A172 (cell line): ENCODE results near the gene TRIM8. TPM values are rescaled to one million over a fixed set of nuclear protein-coding genes. Genes with fewer than 3 reads are reported as not detected.

Experiments used
- DNase-seq: peaks from one replicate; pipeline ENCODE4 v3.0.0-alpha.2; 2015; ENCODE audit warnings: low spot score
- total RNA-seq: library from RNA; depleted of rRNA; stranded (reverse); fragments of >200 nt; shearing (Covaris generic); gene quantifications from 2 replicates; pipeline ENCODE4 v1.2.3, GENCODE V29; 2014; rRNA removed

TRIM8 gene
- 66.8 and 68.3 TPM in 2 replicates for total RNA-seq

GRCh38 chr10:102644066-102644645 lies at the start of gene TRIM8:
TSS of gene TRIM8 (plus strand) at chr10:102644479. CDS start at chr10:102644618, 139 bp downstream.
- DNase-seq = no peak

- no peak for DNase-seq
Observed at GRCh38 chr10:102595293-102595692, 49.0 kb upstream of the TRIM8 start.

GRCh38 chr10:102595897-102596296 lies 48.4 kb upstream of the TRIM8 start:
- DNase-seq = no peak

GRCh38 chr10:102596506-102596971 lies 47.7 kb upstream of the TRIM8 start:
- peak; percentile 75 for DNase-seq

GRCh38 chr10:102597131-102597991 lies 46.9 kb upstream of the TRIM8 start:
- DNase-seq = no peak

- DNase-seq = no peak
Observed at GRCh38 chr10:102598243-102598642, 46.0 kb upstream of the TRIM8 start.

GRCh38 chr10:102599565-102600327 lies 44.5 kb upstream of the TRIM8 start:
- no peak for DNase-seq

- no peak for DNase-seq
Observed at GRCh38 chr10:102600816-102601215, 43.5 kb upstream of the TRIM8 start.

- DNase-seq = no peak
Observed at GRCh38 chr10:102601639-102602038, 42.6 kb upstream of the TRIM8 start.

GRCh38 chr10:102602272-102603045 lies 41.8 kb upstream of the TRIM8 start:
- DNase-seq = no peak

GRCh38 chr10:102603946-102604345 lies 40.3 kb upstream of the TRIM8 start:
- DNase-seq = no peak

GRCh38 chr10:102604439-102604841 lies 39.8 kb upstream of the TRIM8 start:
- peak; percentile 93 for DNase-seq

GRCh38 chr10:102605712-102606111 lies 38.6 kb upstream of the TRIM8 start:
- peak; percentile 46 for DNase-seq

GRCh38 chr10:102608487-102608886 lies 35.8 kb upstream of the TRIM8 start:
- no peak for DNase-seq

- DNase-seq = no peak
Observed at GRCh38 chr10:102610441-102610887, 33.8 kb upstream of the TRIM8 start.

- peak; percentile 77 for DNase-seq
Observed at GRCh38 chr10:102611514-102612087, 32.7 kb upstream of the TRIM8 start.

GRCh38 chr10:102612964-102613275 lies 31.4 kb upstream of the TRIM8 start:
- DNase-seq = no peak

- DNase-seq = no peak
Observed at GRCh38 chr10:102613286-102613685, 31.0 kb upstream of the TRIM8 start.

- no peak for DNase-seq
Observed at GRCh38 chr10:102613785-102614184, 30.5 kb upstream of the TRIM8 start.

- no peak for DNase-seq
Observed at GRCh38 chr10:102614888-102615287, 29.4 kb upstream of the TRIM8 start.

GRCh38 chr10:102615361-102615760 lies 28.9 kb upstream of the TRIM8 start:
- no peak for DNase-seq
